Activated naive CD4-positive, alpha-beta T cell (primary cell): Measurements from ENCODE around the gene MRGPRF.

Source experiments
- DNase-seq, 4 experiments: peaks; one replicate each; lab custom pipeline; 2025; lab: John Stamatoyannopoulos, UW

MRGPRF gene

DNA sequence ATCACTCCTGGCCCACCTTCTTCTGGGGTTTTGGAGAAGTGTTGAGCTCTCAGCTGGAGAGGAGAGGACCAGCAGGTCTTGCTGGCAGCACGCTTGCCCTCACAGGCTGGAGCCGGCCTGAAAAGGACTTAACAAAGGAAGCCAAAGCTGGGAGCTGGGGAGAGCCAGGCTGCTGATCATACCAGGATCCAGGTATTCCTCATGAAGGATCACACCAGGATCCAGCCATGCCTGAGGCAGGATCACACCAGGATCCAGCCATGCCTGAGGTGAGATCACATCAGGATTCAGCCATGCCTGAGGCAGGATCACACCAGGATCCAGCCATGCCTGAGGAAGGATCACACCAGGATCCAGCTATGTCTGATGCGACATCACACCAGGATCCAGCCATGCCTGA is 49.3 kb downstream of the MRGPRF start:
- no peak for DNase-seq

DNA sequence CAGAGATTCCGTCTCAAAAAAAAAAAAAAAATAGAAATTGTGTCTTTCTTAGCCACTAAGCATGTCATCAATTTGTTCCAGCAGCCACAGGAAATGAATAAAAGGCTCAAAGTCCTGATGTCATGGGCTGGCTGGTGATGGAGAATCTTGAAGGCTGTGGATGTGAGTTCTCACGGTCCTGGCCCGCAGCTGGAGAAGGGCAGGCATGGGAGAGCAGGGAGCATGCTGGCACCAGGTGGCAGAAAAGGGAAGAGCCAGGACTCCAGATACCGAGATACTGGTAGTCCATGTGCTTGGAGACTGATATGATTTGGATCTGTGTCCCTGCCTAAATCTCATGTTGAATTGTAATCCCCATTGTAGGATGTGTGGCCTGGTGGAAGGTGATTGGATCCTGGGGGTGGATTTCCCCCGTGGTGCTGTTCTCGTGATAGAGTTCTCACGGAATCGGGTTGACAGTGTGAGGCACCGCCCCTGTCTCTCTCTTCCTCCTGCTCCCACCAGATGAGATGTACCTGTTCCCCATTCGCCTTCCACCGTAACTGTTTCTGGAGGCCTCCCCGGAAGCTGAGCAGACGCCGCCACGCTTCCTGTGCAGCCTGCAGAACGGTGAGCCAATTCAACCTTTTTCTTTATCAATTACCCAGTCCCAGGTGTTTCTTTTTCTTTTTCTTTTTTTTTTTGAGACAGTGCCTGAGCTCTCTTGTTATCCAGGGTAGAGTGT is 50.4 kb downstream of the MRGPRF start:
- no peak for DNase-seq

- DNase-seq: no peak
Measured at GRCh38 chr11:68961245-68961644, 51.8 kb downstream of the MRGPRF start.

DNA sequence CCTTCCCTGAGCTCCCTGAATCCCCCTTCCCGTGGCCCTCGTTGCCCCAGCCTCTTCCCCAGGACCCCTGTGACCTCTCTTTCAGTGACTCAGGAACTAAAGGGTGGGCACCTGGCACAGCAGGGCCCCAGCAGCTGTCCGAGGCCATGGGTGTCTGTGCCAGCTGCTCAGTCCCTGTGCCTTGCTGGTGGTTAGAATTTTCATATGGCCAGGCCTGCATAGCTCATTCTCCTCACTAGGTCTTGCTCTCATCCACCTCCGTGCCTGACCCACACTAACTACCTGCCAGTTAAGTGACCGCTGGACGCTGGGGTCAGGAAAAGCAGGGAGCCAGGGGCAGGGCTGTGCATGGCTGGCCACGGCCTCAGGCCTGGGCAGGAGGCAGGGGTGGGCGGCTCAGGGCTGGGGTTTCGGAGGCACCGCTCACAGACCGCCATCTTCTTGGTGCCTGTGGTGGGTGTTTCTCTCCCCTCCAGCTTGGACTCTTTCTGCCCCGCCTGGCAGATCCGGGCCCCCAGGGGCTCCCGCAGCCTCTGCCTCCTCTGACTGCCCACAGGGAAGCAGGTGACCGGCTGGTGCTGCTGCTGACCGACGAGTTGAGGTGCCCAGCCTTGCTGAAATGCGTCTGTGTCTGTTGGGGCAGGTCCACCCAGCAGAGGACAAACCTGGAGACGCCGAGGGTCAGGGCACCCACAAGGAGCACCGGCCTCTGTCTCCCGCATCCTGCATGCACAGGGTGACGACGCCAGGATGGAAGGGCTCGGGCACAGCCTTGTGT is 52.6 kb downstream of the MRGPRF start:
- DNase-seq: no peak

DNA sequence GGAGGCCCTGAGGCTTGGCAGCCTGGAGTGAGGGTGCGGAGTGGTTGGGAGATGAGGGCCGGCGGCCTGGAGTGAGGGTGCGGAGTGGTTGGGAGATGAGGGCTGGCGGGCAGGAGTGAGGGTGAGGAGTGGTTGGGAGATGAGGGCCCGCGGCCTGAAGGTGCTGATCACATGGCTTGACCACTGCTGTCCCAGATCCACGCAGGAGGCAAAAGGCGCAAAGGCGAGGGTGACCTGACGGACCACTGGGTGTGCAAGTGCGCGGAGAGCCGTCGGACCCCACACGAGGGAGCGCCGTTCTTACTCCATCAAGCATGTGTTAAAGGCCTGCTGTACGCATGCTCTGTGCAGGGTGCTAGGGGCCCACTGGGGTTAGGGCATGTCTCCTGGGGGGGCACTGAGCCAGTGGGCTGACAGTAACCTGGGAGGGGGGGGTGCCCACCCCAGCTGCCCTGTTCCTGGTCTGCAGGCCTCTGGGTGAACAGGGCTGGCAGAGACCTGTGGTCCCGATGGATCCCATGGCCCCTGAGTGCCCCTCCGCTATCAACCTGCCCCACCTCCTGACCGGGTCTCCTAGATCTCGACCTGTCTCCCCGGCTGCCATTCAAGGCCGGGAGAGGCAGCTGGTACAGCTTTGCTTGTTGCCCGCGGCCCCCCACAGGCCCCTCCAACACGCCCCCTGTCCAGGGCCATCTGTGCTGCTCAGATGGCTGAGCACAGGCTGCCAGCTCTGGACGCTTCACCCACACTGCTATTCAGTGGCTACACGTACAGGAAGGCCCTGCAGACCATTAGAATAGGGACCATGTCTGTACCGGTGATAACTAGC is 53.4 kb downstream of the MRGPRF start:
- no peak for DNase-seq

DNA sequence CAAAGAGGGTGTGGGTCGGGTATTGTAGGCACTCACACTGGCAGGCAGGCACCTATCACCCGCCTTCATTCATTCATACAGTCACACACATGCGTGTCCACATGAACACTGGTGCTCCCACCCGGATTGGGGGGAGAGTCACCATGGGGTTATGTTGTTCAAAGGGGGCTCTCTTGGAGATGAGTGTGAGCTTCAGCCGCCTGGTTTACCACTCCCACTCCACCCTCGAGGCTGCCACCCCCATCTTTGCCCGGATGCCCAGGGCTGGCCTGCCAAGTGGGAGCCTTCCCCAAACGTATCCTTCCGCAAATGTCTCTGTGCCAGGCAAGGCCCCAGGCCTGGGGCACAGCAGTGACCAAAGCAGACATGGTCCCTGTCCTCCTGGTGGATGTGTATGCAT is 54.8 kb downstream of the MRGPRF start:
- DNase-seq: no peak

- no peak for DNase-seq
Measured at GRCh38 chr11:68956547-68957254, 56.3 kb downstream of the MRGPRF start.

DNA sequence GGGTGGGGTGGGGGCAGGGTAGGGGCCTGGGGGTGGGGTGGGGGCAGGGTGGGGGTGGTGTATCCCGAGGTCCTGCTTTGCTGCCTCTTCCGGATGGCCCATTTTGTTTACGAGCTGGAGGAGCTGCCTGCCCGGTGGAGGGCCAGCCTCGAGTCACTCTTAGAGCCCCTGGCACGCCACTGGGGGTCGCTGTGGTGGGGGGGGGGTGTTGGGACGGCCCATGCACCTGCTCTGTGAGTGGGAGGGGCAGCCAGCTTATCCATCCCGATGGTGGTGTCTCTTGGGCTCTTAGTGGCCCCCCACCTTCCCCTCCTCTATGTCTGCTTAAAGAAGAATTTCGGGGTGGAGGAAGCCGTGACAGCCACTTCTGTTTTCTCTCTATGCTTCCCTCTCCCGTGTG is 56.9 kb downstream of the MRGPRF start:
- no peak for DNase-seq

DNA sequence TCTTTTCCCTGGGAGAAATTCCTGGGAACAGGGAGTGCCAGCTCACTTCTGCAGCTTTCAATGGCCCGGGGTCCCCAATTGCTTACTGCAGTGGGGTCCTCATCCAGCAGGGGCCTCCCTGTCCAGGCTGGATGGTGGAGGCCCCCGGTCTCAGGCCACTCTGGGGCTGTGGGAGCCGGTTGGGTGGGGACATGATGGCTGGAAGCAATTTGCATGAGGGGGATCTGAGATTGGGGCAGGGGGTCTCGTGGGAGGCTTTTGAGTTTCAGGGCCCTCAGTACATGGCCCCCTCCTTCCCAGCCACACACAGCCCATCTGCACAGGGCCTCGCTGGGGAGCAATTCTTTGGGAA is 57.5 kb downstream of the MRGPRF start:
- no peak for DNase-seq

DNA sequence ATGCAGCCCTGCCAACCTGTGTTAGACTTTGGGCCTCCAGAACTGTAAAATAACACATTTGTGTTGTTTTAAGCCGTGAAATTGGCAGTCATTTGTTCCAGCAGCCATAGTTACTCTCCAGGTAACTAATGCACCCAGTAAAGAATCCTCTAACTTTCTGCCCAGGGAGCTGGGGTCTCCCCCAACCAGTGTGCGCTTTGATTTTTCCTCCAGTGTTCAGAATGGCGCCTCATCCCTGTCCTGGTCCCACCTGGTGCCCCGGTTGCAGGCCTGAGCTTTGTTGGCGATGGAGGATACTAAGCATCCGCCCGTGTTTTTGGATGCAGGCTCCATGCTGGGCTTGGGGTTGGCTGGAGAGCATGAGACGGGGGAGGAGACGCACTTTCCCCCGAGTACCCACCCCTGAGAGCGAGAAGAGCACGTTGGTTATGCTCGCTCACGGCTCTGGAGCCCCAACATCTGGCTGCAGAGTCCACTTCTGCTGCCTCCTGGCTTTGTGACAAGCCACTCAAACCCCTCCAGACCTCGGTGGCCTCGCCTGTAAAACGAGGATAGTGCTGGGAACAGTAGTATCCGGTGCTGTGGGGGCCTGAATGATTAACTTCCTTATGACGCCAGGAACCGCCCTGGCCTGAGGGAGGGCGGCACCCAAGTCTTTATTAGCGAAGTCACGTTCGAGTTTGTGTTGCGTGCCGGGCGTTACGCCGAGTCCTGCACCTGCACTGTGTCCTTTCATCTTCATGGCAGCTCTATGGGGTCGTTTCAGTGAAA is 58.0 kb downstream of the MRGPRF start:
- no peak for DNase-seq
